HEK293 (cell line): Measurements from ENCODE around the gene SLC1A3.
A peak's percentile ranks its signal among the peaks of the same experiment; 100 is the strongest.

Experiments
- CTCF ChIA-PET: fragments of 350-600 bp; formaldehyde crosslinking; extraction: SDS; loops from one replicate; lab custom pipeline; 2021; ENCODE audit warnings: antibody characterized with exemption; lab: Yijun Ruan, JAX
- POLR2A ChIA-PET: fragments of 300-600 bp; formaldehyde crosslinking; extraction: SDS; loops from one replicate; lab custom pipeline; 2020; ENCODE audit warnings: antibody characterized with exemption, inconsistent platforms; lab: Yijun Ruan, JAX
- H3K27ac ChIP-seq: fragments of 200-500 bp; sonication (Bioruptor generic); 2 replicates; pipeline ENCODE4 v1.5.1; 2014; ENCODE audit warnings: low read depth, low read length, control low read depth, inconsistent platforms; ENCODE audit errors: extremely low read depth
- H3K36me3 ChIP-seq, 2 experiments: fragments of 200-500 bp in 1 of 2; sonication (Bioruptor generic) in 1 of 2; 1 replicate in 1 of 2; 2 replicates in 1 of 2; pipeline ENCODE4 v1.5.1; 2014 to 2017; ENCODE audit warnings: inconsistent platforms in 2 of 2, low read length in 2 of 2; ENCODE audit not compliant: control insufficient read depth in 2 of 2, insufficient read depth in 1 of 2
- H3K4me1 ChIP-seq: fragments of 200-500 bp; sonication (Bioruptor generic); 2 replicates; pipeline ENCODE4 v1.5.1; 2014; ENCODE audit warnings: mild to moderate bottlenecking, low read length, inconsistent platforms; ENCODE audit not compliant: control insufficient read depth, insufficient read depth
- H3K4me3 ChIP-seq: 2 replicates; pipeline ENCODE4 v1.5.1; 2011; ENCODE audit warnings: low read depth, mild to moderate bottlenecking, control low read depth, low read length, moderate library complexity
- H3K9me3 ChIP-seq: fragments of 200-500 bp; sonication (Bioruptor generic); 2 replicates; pipeline ENCODE4 v1.5.1; 2014; ENCODE audit warnings: low read depth, low read length, inconsistent platforms; ENCODE audit not compliant: control insufficient read depth, insufficient read depth
- GLI2 ChIP-seq: fragments of 450-650 bp; formaldehyde crosslinking; IDR thresholded peaks from 2 replicates; pipeline ENCODE4; 2017; ENCODE audit warnings: missing biosample characterization, missing genetic modification characterization, low read depth, borderline replicate concordance
- HOXC10 ChIP-seq: sonication (generic); formaldehyde crosslinking; IDR thresholded peaks from 2 replicates; pipeline ENCODE4 v1.8.1; 2023; ENCODE audit warnings: mild to moderate bottlenecking, missing genetic modification reagents
- MEIS1 ChIP-seq: sonication (generic); formaldehyde crosslinking; IDR thresholded peaks from 2 replicates; pipeline ENCODE4 v1.8.1; 2022; ENCODE audit warnings: missing genetic modification reagents, mild to moderate bottlenecking, borderline replicate concordance
- PRDM1 ChIP-seq: fragments of 450-650 bp; formaldehyde crosslinking; IDR thresholded peaks from 2 replicates; pipeline ENCODE4; 2016; ENCODE audit warnings: missing biosample characterization, missing genetic modification characterization
- REST ChIP-seq: fragments of 450-650 bp; formaldehyde crosslinking; IDR thresholded peaks from 2 replicates; pipeline ENCODE4 v1.5.1; 2016; ENCODE audit warnings: missing biosample characterization, missing genetic modification characterization
- ZNF121 ChIP-seq: fragments of 450-650 bp; formaldehyde crosslinking; IDR thresholded peaks from 2 replicates; pipeline ENCODE4 v1.5.1; 2016; ENCODE audit warnings: missing biosample characterization, missing genetic modification characterization
- ZNF202 ChIP-seq: fragments of 450-650 bp; formaldehyde crosslinking; IDR thresholded peaks from 2 replicates; pipeline ENCODE4 v1.5.1; 2016; ENCODE audit warnings: missing biosample characterization, missing genetic modification characterization, borderline replicate concordance
- ZNF239 ChIP-seq: fragments of 450-650 bp; formaldehyde crosslinking; IDR thresholded peaks from 2 replicates; pipeline ENCODE4 v1.5.1; 2016; ENCODE audit warnings: missing biosample characterization, missing genetic modification characterization
- ZNF302 ChIP-seq: fragments of 450-650 bp; formaldehyde crosslinking; IDR thresholded peaks from 2 replicates; pipeline ENCODE4 v1.5.1; 2016; ENCODE audit warnings: missing biosample characterization, missing genetic modification characterization, low read depth
- ZNF341 ChIP-seq: fragments of 450-650 bp; formaldehyde crosslinking; IDR thresholded peaks from 2 replicates; pipeline ENCODE4; 2016; ENCODE audit warnings: low read depth, missing biosample characterization, missing genetic modification characterization
- ZNF48 ChIP-seq: fragments of 450-650 bp; formaldehyde crosslinking; IDR thresholded peaks from 2 replicates; pipeline ENCODE4 v1.5.1; 2016; ENCODE audit warnings: missing biosample characterization, missing genetic modification characterization
- ZNF548 ChIP-seq: fragments of 450-650 bp; formaldehyde crosslinking; IDR thresholded peaks from 2 replicates; pipeline ENCODE4 v1.5.1; 2016; ENCODE audit warnings: missing biosample characterization, missing genetic modification characterization
- ZNF555 ChIP-seq: fragments of 450-650 bp; formaldehyde crosslinking; conservative IDR thresholded peaks from 2 replicates; pipeline ENCODE4 v1.5.1; 2017; ENCODE audit warnings: missing biosample characterization, mild to moderate bottlenecking, missing genetic modification characterization, inconsistent platforms
- ZNF561 ChIP-seq: fragments of 450-650 bp; IDR thresholded peaks from 2 replicates; pipeline ENCODE4 v1.5.1; 2018; ENCODE audit warnings: missing biosample characterization, missing genetic modification characterization, borderline replicate concordance
- ZNF600 ChIP-seq: fragments of 450-650 bp; formaldehyde crosslinking; IDR thresholded peaks from 2 replicates; pipeline ENCODE4 v1.5.1; 2016; ENCODE audit warnings: missing biosample characterization, missing genetic modification characterization
- ZNF624 ChIP-seq: fragments of 450-650 bp; formaldehyde crosslinking; IDR thresholded peaks from 2 replicates; pipeline ENCODE4 v1.5.1; 2017; ENCODE audit warnings: missing biosample characterization, missing genetic modification characterization
- TF ChIP-seq, protein P1 (sequence below): fragments of 450-650 bp; formaldehyde crosslinking; IDR thresholded peaks from 2 replicates; pipeline ENCODE4 v1.5.1; 2017; ENCODE audit warnings: missing biosample characterization, mild to moderate bottlenecking, missing genetic modification characterization, moderate library complexity
- TF ChIP-seq, protein P2 (sequence below): fragments of 450-650 bp; formaldehyde crosslinking; IDR thresholded peaks from 2 replicates; pipeline ENCODE4 v1.5.1; 2016; ENCODE audit warnings: missing biosample characterization, missing genetic modification characterization

Gene SLC1A3

DNA sequence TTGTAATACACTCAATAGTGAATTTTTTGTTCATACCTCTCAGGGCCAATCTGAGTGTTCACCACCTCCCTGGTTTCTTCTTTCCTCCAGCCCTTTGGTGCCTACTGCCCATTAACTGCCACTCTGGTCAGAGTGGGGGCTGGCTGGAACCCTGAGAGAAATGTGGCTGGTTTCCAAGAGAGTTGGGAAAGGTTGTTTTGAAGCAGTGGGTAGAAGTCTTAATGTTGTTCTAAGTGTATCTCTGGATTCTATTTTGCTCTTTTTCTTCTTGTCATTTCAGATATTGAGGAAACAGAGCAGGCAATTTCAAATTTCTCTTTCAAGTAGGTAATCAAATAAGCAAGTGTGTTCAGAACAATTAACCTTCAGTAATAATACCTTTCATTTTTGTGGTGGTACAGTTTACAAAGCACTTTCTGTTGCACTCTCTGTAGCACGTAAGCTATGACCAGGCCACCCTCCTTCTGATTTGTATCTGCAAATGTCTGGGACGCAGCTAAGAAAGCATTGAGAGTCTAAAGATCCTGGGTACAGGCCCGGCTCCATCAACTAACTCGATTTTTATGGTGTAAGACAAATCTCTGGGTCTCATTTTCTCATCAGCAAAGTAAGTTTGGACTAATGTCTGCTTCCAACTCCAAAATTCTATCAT lies 8.4 kb downstream of the SLC1A3 start (continued):
- TF ChIP-seq ZNF302 (tag by site-specific recombination) (no peak), ZNF239 (tag by site-specific recombination) (no peak), ZNF341 (tag by site-specific recombination) (0 out of 2 replicates have a peak, but pooled peaks have one; percentile 8)

DNA sequence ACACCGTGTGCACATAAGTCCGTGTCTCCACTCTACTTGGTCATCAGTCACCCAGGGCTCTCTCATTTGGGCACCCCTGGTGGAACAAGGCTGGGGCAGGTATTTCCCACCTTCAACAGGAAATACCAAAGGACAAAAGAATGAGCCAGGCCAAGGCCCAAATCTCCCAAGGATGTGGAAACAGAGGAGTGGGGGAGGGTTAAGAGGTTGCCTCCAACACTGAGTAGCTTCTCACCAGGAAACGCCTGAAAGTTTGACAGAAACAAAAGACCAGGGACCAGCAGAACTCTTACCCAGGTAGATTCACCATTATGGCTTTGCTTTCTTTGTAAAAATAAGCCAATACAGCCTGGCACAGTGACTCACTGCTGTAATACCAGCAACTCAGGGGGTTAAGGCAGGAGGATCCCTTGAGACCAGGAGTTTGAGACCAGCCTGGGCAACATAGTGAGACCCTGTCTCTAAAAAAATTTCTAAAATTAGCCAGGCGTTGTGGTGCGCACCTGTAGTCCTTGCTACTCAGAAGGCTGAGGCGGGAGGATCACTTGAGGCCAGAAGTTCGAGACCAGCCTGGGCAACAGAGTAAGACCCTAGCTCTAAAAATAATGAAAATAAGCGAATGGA lies 12.7 kb downstream of the SLC1A3 start:
- no peak overlapping the region for H3K27ac ChIP-seq
- TF ChIP-seq ZNF121 (tag by site-specific recombination) (peak; percentile 81; the same call in 1 of the 2 replicates), HOXC10 (CRISPR knock-in tag) (no peak)
- POLR2A ChIA-PET: no interaction called here
- H3K9me3 ChIP-seq: no peaks in the 10 kb centered on the region
- H3K4me1 ChIP-seq: peaks cover 6% of the 10 kb centered on the region
- CTCF ChIA-PET: interaction anchor here (0.8 to 1.8 kb wide), 4 partner anchors 8 to 218 kb away, joined by 3 to 6 read pairs (median 4); no protein-coding TSS in a partner anchor
- H3K36me3 ChIP-seq: no peaks in the 10 kb centered on the region
- no peak overlapping the region for H3K4me3 ChIP-seq

DNA sequence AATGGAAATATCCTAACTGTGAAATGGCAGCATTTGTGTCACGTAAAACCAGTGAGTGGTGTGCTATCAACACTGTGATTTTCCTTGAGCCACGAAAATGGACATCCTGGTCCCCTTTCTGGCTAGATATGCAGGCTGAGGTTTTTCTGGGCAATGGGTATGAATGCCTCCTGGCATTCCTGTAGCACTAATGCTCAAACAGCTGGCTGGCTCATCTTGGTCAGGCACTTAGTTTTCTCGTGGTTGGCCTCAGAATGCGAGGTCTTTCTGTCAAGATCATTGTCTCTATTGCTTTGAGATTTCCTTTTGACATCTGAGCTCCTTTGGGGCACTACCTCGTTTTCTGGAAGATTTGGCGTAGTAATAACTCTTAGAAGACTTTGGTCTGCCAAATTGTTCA lies 15.6 kb downstream of the SLC1A3 start:
- Histone ChIP-seq H3K4me3 (no peak overlapping the region), H3K4me1 (no peaks in the 10 kb centered on the region), H3K36me3 (no peaks in the 10 kb centered on the region), H3K27ac (no peak overlapping the region), H3K9me3 (no peaks in the 10 kb centered on the region)
- ChIA-PET POLR2A (no interaction called here), CTCF (interaction anchor here (0.7 kb wide), 1 partner anchor 249 kb away, joined by 3 read pairs; no protein-coding TSS in a partner anchor)
- TF ChIP-seq ZNF48: no peak
- TF ChIP-seq, protein P1, sequence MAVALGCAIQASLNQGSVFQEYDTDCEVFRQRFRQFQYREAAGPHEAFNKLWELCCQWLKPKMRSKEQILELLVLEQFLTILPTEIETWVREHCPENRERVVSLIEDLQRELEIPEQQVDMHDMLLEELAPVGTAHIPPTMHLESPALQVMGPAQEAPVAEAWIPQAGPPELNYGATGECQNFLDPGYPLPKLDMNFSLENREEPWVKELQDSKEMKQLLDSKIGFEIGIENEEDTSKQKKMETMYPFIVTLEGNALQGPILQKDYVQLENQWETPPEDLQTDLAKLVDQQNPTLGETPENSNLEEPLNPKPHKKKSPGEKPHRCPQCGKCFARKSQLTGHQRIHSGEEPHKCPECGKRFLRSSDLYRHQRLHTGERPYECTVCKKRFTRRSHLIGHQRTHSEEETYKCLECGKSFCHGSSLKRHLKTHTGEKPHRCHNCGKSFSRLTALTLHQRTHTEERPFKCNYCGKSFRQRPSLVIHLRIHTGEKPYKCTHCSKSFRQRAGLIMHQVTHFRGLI: peak; percentile 75; the same call in 1 of the 2 replicates

DNA sequence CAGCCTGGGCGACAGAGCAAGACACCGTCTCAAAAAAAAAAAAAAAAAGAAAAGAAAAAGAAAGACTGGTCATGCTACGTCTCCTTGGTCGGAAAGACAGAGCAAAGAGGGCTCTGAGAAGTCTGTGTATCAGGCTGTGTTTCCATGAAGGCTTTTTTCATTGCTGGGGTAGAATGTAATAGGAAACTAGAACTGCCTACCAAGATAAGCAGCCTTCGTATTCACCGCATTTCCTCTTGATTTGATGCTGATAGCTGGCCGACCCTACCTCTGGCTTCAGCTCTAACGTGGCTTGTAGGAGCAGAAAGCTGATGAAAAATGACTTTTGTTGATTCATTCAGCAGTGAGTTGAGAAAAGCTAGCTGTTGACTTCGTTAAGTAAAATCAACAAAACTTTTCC lies 17.4 kb downstream of the SLC1A3 start:
- TF ChIP-seq PRDM1 (no peak), ZNF600 (tag by site-specific recombination) (no peak), ZNF624 (tag by site-specific recombination) (no peak), GLI2 (tag by site-specific recombination) (no peak), MEIS1 (CRISPR knock-in tag) (no peak), ZNF561 (tag by site-specific recombination) (no peak), ZNF548 (tag by site-specific recombination) (no peak), ZNF555 (tag by site-specific recombination) (no peak), REST (no peak), ZNF202 (tag by site-specific recombination) (no peak)
- TF ChIP-seq, protein P2, sequence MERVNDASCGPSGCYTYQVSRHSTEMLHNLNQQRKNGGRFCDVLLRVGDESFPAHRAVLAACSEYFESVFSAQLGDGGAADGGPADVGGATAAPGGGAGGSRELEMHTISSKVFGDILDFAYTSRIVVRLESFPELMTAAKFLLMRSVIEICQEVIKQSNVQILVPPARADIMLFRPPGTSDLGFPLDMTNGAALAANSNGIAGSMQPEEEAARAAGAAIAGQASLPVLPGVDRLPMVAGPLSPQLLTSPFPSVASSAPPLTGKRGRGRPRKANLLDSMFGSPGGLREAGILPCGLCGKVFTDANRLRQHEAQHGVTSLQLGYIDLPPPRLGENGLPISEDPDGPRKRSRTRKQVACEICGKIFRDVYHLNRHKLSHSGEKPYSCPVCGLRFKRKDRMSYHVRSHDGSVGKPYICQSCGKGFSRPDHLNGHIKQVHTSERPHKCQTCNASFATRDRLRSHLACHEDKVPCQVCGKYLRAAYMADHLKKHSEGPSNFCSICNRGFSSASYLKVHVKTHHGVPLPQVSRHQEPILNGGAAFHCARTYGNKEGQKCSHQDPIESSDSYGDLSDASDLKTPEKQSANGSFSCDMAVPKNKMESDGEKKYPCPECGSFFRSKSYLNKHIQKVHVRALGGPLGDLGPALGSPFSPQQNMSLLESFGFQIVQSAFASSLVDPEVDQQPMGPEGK (tag by site-specific recombination): no peak
- TF ChIP-seq, all 188 proteins: peak for 0
- Histone ChIP-seq H3K36me3 (no peaks in the 10 kb centered on the region), H3K4me3 (no peak overlapping the region), H3K27ac (no peak overlapping the region), H3K9me3 (no peaks in the 10 kb centered on the region), H3K4me1 (no peaks in the 10 kb centered on the region)
- ChIA-PET POLR2A (no interaction called here), CTCF (interaction anchor here (0.6 to 1.6 kb wide), 3 partner anchors 10 to 230 kb away, joined by 3 to 4 read pairs (median 3); no protein-coding TSS in a partner anchor)
